GM20000 (cell line): Measurements from ENCODE around the gene ZSCAN5C.
"Not testable (repeated sequence)": the region's sequence is repeated elsewhere in the genome, so short reads cannot be mapped to it uniquely, and the experiment has no call there.

Experiments used
- DNase-seq: peaks from one replicate; pipeline ENCODE4 v3.0.0; 2012; ENCODE audit warnings: low spot score
- CTCF ChIP-seq: IDR thresholded peaks from 2 replicates; pipeline ENCODE4 v1.5.1; 2012; ENCODE audit warnings: mild to moderate bottlenecking, control low read depth; ENCODE audit errors: extremely low read depth, missing control alignments

The ZSCAN5C gene

GRCh38 chr19:56218961-56219360, 16.9 kb downstream of the ZSCAN5C start:
- no peak for DNase-seq
- no peak for TF ChIP-seq CTCF

- not testable (repeated sequence) for DNase-seq
Observed at GRCh38 chr19:56221442-56221841, 19.4 kb downstream of the ZSCAN5C start.

- no peak for TF ChIP-seq CTCF
- DNase-seq = no peak
Observed at GRCh38 chr19:56221851-56222250, 19.8 kb downstream of the ZSCAN5C start.

GRCh38 chr19:56222901-56223300, 20.8 kb downstream of the ZSCAN5C start:
- no peak for TF ChIP-seq CTCF
- no peak for DNase-seq

- TF ChIP-seq CTCF = no peak
- no peak for DNase-seq
Observed at GRCh38 chr19:56223481-56223880, 21.4 kb downstream of the ZSCAN5C start.

- no peak for TF ChIP-seq CTCF
- no peak for DNase-seq
Observed at GRCh38 chr19:56245121-56245740, 43.2 kb downstream of the ZSCAN5C start.

GRCh38 chr19:56245764-56246163, 43.7 kb downstream of the ZSCAN5C start:
- not testable (repeated sequence) for DNase-seq

- not testable (repeated sequence) for DNase-seq
Observed at GRCh38 chr19:56248736-56249338, 46.8 kb downstream of the ZSCAN5C start.

GRCh38 chr19:56252699-56253422, 50.8 kb downstream of the ZSCAN5C start:
- peak; percentile 66 for DNase-seq
- peak; percentile 37 for TF ChIP-seq CTCF
